Activated CD4-positive, alpha-beta T cell treated with anti-CD3 and anti-CD28 coated beads, Interleukin-2, amount 10 ng/mL, durations not matched to agents 7 days and 5 days (primary cell): ENCODE data around the gene SVOP. TPM values are rescaled to one million over a fixed set of nuclear protein-coding genes. Genes with fewer than 3 reads are reported as not detected.

Experiments
- CTCF ChIA-PET: fragments of 350-600 bp; sonication (Branson Sonifier 250); formaldehyde crosslinking; loops from one replicate; lab custom pipeline; 2021; ENCODE audit warnings: antibody characterized with exemption; lab: Charles Lee
- POLR2A ChIA-PET: fragments of 350-600 bp; sonication (Branson Sonifier 250); formaldehyde crosslinking; loops from one replicate; lab custom pipeline; 2021; ENCODE audit warnings: antibody characterized with exemption; lab: Charles Lee
- DNase-seq: peaks from one replicate; pipeline ENCODE4 v3.0.0-alpha.2; 2020
- H3K27ac Mint-ChIP-seq: one replicate; pipeline ENCODE4 v1.8.0; 2021; ENCODE audit warnings: mild to moderate bottlenecking, moderate library complexity, mixed read lengths
- H3K27me3 Mint-ChIP-seq: one replicate; pipeline ENCODE4 v1.8.0; 2021; ENCODE audit warnings: mixed read lengths
- H3K36me3 Mint-ChIP-seq: one replicate; pipeline ENCODE4 v1.8.0; 2021; ENCODE audit warnings: low read depth, mixed read lengths
- H3K4me1 Mint-ChIP-seq: one replicate; pipeline ENCODE4 v1.8.0; 2021; ENCODE audit warnings: mixed read lengths
- H3K4me3 Mint-ChIP-seq: one replicate; pipeline ENCODE4 v1.8.0; 2021; ENCODE audit warnings: mild to moderate bottlenecking, moderate library complexity, mixed read lengths
- H3K9me3 Mint-ChIP-seq: one replicate; pipeline ENCODE4 v1.8.0; 2021; ENCODE audit warnings: mixed read lengths
- total RNA-seq, 2 experiments: library from RNA; stranded (reverse); gene quantifications; one replicate each; pipeline ENCODE4 v1.2.3, GENCODE V29; 2021

SVOP gene
- total RNA-seq, 2 experiments from 2014 or later: not detected

- H3K27ac Mint-ChIP-seq: no peak overlapping the region
- H3K4me1 Mint-ChIP-seq: no peaks in the 10 kb centered on the region
- no peaks in the 10 kb centered on the region for H3K36me3 Mint-ChIP-seq
- ChIA-PET POLR2A (no interaction called here), CTCF (no interaction called here)
- peaks cover 4% of the 10 kb centered on the region for H3K27me3 Mint-ChIP-seq
- H3K4me3 Mint-ChIP-seq: no peak overlapping the region
- no peaks in the 10 kb centered on the region for H3K9me3 Mint-ChIP-seq
- no peak for DNase-seq
Observed at GRCh38 chr12:108964371-108965352, 56.2 kb downstream of the SVOP start.

DNA sequence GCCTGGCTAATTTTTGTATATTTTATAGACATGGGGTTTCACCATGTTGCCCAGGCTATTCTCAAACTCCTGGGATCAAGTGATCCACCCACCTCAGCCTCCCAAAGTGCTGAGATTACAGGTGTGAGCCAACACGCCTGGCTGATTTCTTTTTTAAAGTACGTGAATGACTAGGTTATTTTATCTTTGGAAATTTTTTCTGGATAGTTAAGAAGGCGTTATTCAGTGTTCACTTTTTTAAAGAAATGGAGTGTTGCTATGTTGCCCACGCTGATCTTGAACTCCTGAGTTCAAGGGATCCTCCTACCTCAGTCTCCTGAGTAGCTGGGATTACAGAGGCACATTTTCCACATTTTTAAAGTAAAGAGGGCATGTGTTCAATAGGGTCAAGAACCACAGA, 58.6 kb downstream of the SVOP start:
- CTCF ChIA-PET: no interaction called here
- H3K4me1 Mint-ChIP-seq: no peaks in the 10 kb centered on the region
- POLR2A ChIA-PET: no interaction called here
- no peaks in the 10 kb centered on the region for H3K9me3 Mint-ChIP-seq
- H3K27ac Mint-ChIP-seq: no peak overlapping the region
- peaks cover 1% of the 10 kb centered on the region for H3K27me3 Mint-ChIP-seq
- DNase-seq: no peak
- H3K4me3 Mint-ChIP-seq: no peak overlapping the region
- no peaks in the 10 kb centered on the region for H3K36me3 Mint-ChIP-seq

GRCh38 chr12:108959748-108960655, 60.9 kb downstream of the SVOP start:
- Mint-ChIP-seq H3K36me3 (no peaks in the 10 kb centered on the region), H3K27ac (no peak overlapping the region), H3K4me3 (no peak overlapping the region), H3K4me1 (no peaks in the 10 kb centered on the region), H3K9me3 (no peaks in the 10 kb centered on the region), H3K27me3 (peaks cover 1% of the 10 kb centered on the region)
- POLR2A ChIA-PET: no interaction called here
- CTCF ChIA-PET: interaction anchor here (1.4 kb wide), 1 partner anchor 14 kb away, joined by 3 read pairs; no protein-coding TSS in a partner anchor
- no peak for DNase-seq

DNA sequence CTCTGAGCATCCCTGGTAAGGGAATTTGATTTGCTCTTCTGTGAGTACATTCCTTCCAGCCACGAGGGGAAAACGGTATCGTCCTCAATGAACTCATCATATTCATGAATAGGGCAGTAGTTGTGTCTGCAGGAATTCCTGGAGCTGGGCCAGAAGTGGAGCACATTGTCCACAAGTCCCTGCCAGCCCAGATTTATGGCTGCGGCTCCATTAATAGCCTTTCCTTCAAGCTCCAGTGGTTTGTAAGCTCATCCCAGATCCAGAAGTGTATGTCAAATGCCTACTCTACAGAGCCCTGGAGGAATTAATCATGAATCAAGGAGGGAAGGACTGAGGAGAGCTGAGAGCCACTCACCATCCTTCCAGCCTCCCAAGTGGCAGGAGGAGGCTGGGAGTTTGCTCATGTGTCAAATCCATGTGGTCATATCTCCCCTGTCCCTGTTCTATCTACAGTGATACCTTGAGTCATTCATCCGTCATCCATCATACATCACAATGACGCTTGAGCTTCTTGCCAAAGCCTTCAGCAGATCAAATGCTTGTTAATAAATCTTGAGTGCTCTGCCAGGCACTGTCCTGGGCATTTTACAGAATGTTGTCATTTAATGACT, 65.5 kb downstream of the SVOP start:
- no peak for DNase-seq
- no peaks in the 10 kb centered on the region for H3K9me3 Mint-ChIP-seq
- H3K36me3 Mint-ChIP-seq: no peaks in the 10 kb centered on the region
- H3K27me3 Mint-ChIP-seq: peaks cover 2% of the 10 kb centered on the region
- ChIA-PET CTCF (interaction anchor here (1.5 kb wide), 1 partner anchor 338 kb away, joined by 3 read pairs; no protein-coding TSS in a partner anchor), POLR2A (no interaction called here)
- peaks cover 2% of the 10 kb centered on the region for H3K4me1 Mint-ChIP-seq
- no peak overlapping the region for H3K27ac Mint-ChIP-seq
- no peak overlapping the region for H3K4me3 Mint-ChIP-seq

GRCh38 chr12:108950991-108951739, 69.7 kb downstream of the SVOP start:
- POLR2A ChIA-PET: no interaction called here
- H3K4me1 Mint-ChIP-seq: peaks cover 2% of the 10 kb centered on the region
- H3K36me3 Mint-ChIP-seq: no peaks in the 10 kb centered on the region
- no peak overlapping the region for H3K4me3 Mint-ChIP-seq
- CTCF ChIA-PET: interaction anchor here (0.7 to 1.4 kb wide), 10 partner anchors 9 to 444 kb away, joined by 3 to 5 read pairs (median 4); partner anchors contain the start of gene ISCU
- peaks cover 4% of the 10 kb centered on the region for H3K27me3 Mint-ChIP-seq
- peak; percentile 78 for DNase-seq
- no peak overlapping the region for H3K27ac Mint-ChIP-seq
- peaks cover 10% of the 10 kb centered on the region for H3K9me3 Mint-ChIP-seq

GRCh38 chr12:108949976-108950375, 70.9 kb downstream of the SVOP start:
- CTCF ChIA-PET: interaction anchor here (0.6 to 1.4 kb wide), 5 partner anchors 17 to 186 kb away, joined by 3 to 4 read pairs (median 3); no protein-coding TSS in a partner anchor
- Mint-ChIP-seq H3K4me1 (peaks cover 2% of the 10 kb centered on the region), H3K27ac (no peak overlapping the region), H3K27me3 (peaks cover 7% of the 10 kb centered on the region), H3K4me3 (no peak overlapping the region), H3K9me3 (peaks cover 10% of the 10 kb centered on the region), H3K36me3 (no peaks in the 10 kb centered on the region)
- no peak for DNase-seq
- POLR2A ChIA-PET: no interaction called here

DNA sequence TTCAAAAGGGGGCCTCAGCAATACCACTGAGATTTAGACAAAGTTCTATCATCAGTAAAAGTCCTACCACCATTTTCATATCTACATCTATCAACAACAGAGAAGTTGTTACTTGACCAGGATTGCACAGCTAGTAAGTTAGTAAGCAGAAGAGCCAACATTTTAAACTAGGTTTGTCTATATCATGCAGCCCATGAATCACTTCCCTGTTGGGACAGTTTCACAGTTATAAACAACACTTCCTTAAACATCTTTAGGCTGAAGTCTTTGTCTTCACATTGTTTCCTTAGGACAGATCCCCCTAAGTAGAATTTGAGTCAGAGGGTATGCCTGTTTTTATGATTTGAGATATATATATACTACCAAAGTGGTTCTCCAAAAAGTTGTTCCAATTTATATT, 72.5 kb downstream of the SVOP start:
- Mint-ChIP-seq H3K27ac (no peak overlapping the region), H3K27me3 (peaks cover 7% of the 10 kb centered on the region), H3K9me3 (peaks cover 10% of the 10 kb centered on the region), H3K4me1 (peaks cover 2% of the 10 kb centered on the region), H3K4me3 (no peak overlapping the region), H3K36me3 (no peaks in the 10 kb centered on the region)
- DNase-seq: no peak
- ChIA-PET POLR2A (no interaction called here), CTCF (no interaction called here)

DNA sequence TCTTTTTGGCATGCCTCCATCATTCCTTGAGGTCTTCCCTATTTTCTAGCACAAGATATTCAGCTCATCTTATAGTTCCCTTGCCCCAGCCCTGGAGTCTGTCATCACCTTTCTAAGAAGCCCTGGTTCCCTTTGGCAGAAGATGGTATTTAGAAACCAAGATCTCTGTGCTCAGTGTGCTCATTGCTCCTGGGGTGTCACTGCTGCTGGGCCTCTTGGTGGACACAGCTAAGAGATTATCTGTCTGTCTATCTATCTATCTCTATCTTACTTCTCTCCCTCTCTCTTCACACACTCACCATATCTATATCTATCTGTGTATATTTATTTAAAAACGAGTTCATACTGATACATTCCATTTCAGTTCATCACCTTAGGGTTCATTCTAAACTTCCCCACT, 73.8 kb downstream of the SVOP start:
- no peak overlapping the region for H3K4me3 Mint-ChIP-seq
- CTCF ChIA-PET: no interaction called here
- POLR2A ChIA-PET: no interaction called here
- peaks cover 2% of the 10 kb centered on the region for H3K4me1 Mint-ChIP-seq
- DNase-seq: no peak
- peaks cover 10% of the 10 kb centered on the region for H3K9me3 Mint-ChIP-seq
- H3K27ac Mint-ChIP-seq: no peak overlapping the region
- peaks cover 5% of the 10 kb centered on the region for H3K27me3 Mint-ChIP-seq
- no peaks in the 10 kb centered on the region for H3K36me3 Mint-ChIP-seq

DNA sequence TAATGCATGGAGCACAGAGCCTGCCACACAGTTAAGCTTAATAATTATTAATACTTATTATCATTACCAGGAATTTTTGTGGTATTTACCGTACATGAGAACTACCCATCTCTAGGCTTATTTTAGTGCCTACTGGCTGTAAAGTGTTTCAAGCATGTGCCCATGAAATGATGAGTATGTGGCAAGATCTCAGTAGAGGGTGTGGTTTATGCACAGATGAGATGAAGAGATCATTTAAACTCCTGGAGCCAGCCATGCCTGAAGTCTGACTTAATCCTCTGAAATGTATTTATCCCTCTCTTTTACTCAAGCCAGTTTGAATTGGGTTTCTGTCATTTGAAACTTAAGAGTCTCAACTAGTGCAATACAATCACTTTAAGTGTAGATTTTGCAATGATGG, 80.7 kb downstream of the SVOP start:
- H3K27ac Mint-ChIP-seq: no peak overlapping the region
- POLR2A ChIA-PET: no interaction called here
- CTCF ChIA-PET: interaction anchor here (0.6 to 1.1 kb wide), 2 partner anchors 11 to 1677 kb away, joined by 5 read pairs; no protein-coding TSS in a partner anchor
- no peak for DNase-seq
- no peaks in the 10 kb centered on the region for H3K4me1 Mint-ChIP-seq
- H3K27me3 Mint-ChIP-seq: peaks cover 2% of the 10 kb centered on the region
- H3K36me3 Mint-ChIP-seq: no peaks in the 10 kb centered on the region
- no peak overlapping the region for H3K4me3 Mint-ChIP-seq
- H3K9me3 Mint-ChIP-seq: no peaks in the 10 kb centered on the region

- no peaks in the 10 kb centered on the region for H3K4me1 Mint-ChIP-seq
- H3K36me3 Mint-ChIP-seq: no peaks in the 10 kb centered on the region
- no peak overlapping the region for H3K4me3 Mint-ChIP-seq
- peaks cover 2% of the 10 kb centered on the region for H3K27me3 Mint-ChIP-seq
- ChIA-PET CTCF (interaction anchor here (0.5 to 1.1 kb wide), 3 partner anchors 11 to 175 kb away, joined by 3 to 5 read pairs (median 3); no protein-coding TSS in a partner anchor), POLR2A (interaction anchor here (0.6 kb wide), 1 partner anchor 107 kb away, joined by 3 read pairs; no protein-coding TSS in a partner anchor)
- H3K27ac Mint-ChIP-seq: no peak overlapping the region
- DNase-seq: peak; percentile 24
- no peaks in the 10 kb centered on the region for H3K9me3 Mint-ChIP-seq
Observed at GRCh38 chr12:108939594-108939993, 81.3 kb downstream of the SVOP start.

DNA sequence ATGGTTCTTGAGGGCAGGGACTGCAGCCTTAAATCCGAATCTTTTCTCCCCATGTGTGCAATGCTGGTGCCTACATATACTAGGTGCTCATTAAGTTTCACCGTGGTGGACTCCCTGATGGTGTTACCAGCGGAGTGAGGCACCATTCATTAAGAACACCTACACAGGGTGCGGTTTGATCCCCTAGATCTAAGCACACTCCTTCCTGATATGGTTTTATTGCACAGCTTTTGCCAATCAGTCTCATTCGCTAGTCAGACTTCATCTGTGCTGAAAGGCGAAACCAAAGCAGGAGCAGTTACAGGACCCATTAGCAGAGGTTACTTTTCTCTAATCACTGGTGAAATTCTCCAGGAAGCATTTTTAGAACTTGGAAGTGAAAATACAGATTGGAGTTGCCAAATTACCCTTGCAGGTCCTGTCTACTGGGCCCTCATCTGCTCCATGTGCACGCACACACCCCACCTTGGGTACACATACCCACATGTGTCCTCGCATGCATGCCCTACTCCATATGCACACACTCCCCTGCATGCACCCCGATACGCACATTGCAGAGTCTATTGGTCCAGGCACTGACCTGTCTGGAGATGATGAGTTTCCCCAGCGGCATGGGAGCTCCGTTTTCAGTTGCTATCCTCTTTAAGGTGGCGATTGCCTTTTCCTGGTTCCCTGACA, 82.5 kb downstream of the SVOP start:
- Mint-ChIP-seq H3K36me3 (no peaks in the 10 kb centered on the region), H3K9me3 (no peaks in the 10 kb centered on the region), H3K4me3 (no peak overlapping the region), H3K4me1 (no peaks in the 10 kb centered on the region), H3K27ac (no peak overlapping the region), H3K27me3 (peaks cover 2% of the 10 kb centered on the region)
- ChIA-PET CTCF (no interaction called here), POLR2A (interaction anchor here (0.6 kb wide), 1 partner anchor 274 kb away, joined by 3 read pairs; no protein-coding TSS in a partner anchor)
- DNase-seq: no peak
